Loucy (cell line): ENCODE data around the gene USO1.

Experiments
- H2AFZ ChIP-seq: fragments of 200-600 bp; sonication (generic); 2 replicates; pipeline ENCODE4 v1.6.0; 2016; ENCODE audit warnings: antibody characterized with exemption, mild to moderate bottlenecking, low read length, moderate library complexity
- H3F3A ChIP-seq: fragments of 200-600 bp; 2 replicates; pipeline ENCODE4 v1.6.0; 2016; ENCODE audit warnings: antibody characterized with exemption, low read depth, mild to moderate bottlenecking
- H3K27me3 ChIP-seq: fragments of 200-600 bp; sonication (generic); 2 replicates; pipeline ENCODE4 v1.6.1; 2014; ENCODE audit warnings: low read length, mild to moderate bottlenecking; ENCODE audit not compliant: insufficient read depth, poor library complexity, severe bottlenecking
- H3K36me3 ChIP-seq: fragments of 200-600 bp; sonication (generic); 2 replicates; pipeline ENCODE4 v1.6.1; 2016; ENCODE audit warnings: low read length; ENCODE audit not compliant: insufficient read depth
- H3K4me1 ChIP-seq: fragments of 200-600 bp; sonication (generic); 2 replicates; pipeline ENCODE4 v1.5.1; 2014; ENCODE audit warnings: low read length, mild to moderate bottlenecking; ENCODE audit not compliant: insufficient read depth, poor library complexity, severe bottlenecking
- H3K4me2 ChIP-seq: fragments of 200-600 bp; sonication (generic); 2 replicates; pipeline ENCODE4 v1.6.0; 2014; ENCODE audit warnings: antibody characterized with exemption, low read length, low read depth, mild to moderate bottlenecking; ENCODE audit not compliant: poor library complexity, severe bottlenecking
- H3K4me3 ChIP-seq: fragments of 200-600 bp; sonication (generic); 2 replicates; pipeline ENCODE4 v1.5.1; 2014; ENCODE audit warnings: low read length, mild to moderate bottlenecking, mixed read lengths; ENCODE audit not compliant: poor library complexity, severe bottlenecking
- H3K79me2 ChIP-seq: fragments of 200-600 bp; sonication (generic); 2 replicates; pipeline ENCODE4 v1.6.1; 2014; ENCODE audit warnings: low read length; ENCODE audit not compliant: insufficient read depth
- H3K9ac ChIP-seq: fragments of 200-600 bp; sonication (generic); 2 replicates; pipeline ENCODE4 v1.6.0; 2014; ENCODE audit warnings: mild to moderate bottlenecking, low read depth, low read length, moderate library complexity; ENCODE audit not compliant: poor library complexity, severe bottlenecking
- H3K9me2 ChIP-seq: fragments of 200-600 bp; sonication (generic); replicated peaks from 2 replicates; pipeline ENCODE4 v1.6.1; 2016; ENCODE audit warnings: low read depth, low read length, mixed read lengths
- H3K9me3 ChIP-seq: fragments of 200-600 bp; sonication (generic); 2 replicates; pipeline ENCODE4 v1.6.1; 2014; ENCODE audit warnings: mild to moderate bottlenecking, antibody characterized with exemption, low read length, low read depth; ENCODE audit not compliant: insufficient read depth
- H4K20me1 ChIP-seq: fragments of 200-600 bp; sonication (generic); 2 replicates; pipeline ENCODE4 v1.6.0; 2014; ENCODE audit warnings: antibody characterized with exemption, low read length, mild to moderate bottlenecking; ENCODE audit not compliant: insufficient read depth, poor library complexity, severe bottlenecking
- CTCF ChIP-seq: fragments of 200-600 bp; sonication (generic); conservative IDR thresholded peaks from 2 replicates; pipeline ENCODE4 v1.5.1; 2014; ENCODE audit warnings: mild to moderate bottlenecking, antibody characterized with exemption, low read length
- EZH2phosphoT487 ChIP-seq: fragments of 200-600 bp; IDR thresholded peaks from 2 replicates; pipeline ENCODE4 v1.6.1; 2018; ENCODE audit warnings: antibody characterized with exemption, mild to moderate bottlenecking, moderate library complexity, borderline replicate concordance

USO1 gene

GRCh38 chr4:75822416-75822815, 98.0 kb downstream of the USO1 start:
- no peak for TF ChIP-seq CTCF
- TF ChIP-seq EZH2phosphoT487, result no peak
- no peak overlapping the region for H3K9ac ChIP-seq
- H3K9me3 ChIP-seq, result no peaks in the 10 kb centered on the region
- H3K4me3 ChIP-seq, result no peak overlapping the region
- H3K9me2 ChIP-seq, result no peaks in the 10 kb centered on the region
- no peaks in the 10 kb centered on the region for H4K20me1 ChIP-seq
- H3K36me3 ChIP-seq, result no peaks in the 10 kb centered on the region
- no peaks in the 10 kb centered on the region for H3K27me3 ChIP-seq
- no peak overlapping the region for H2AFZ ChIP-seq
- H3K4me2 ChIP-seq, result no peak overlapping the region
- H3K4me1 ChIP-seq, result no peaks in the 10 kb centered on the region
- H3F3A ChIP-seq, result no peaks in the 10 kb centered on the region
- no peaks in the 10 kb centered on the region for H3K79me2 ChIP-seq

GRCh38 chr4:75823812-75824211, 99.4 kb downstream of the USO1 start:
- Histone ChIP-seq H3K9me2 (no peaks in the 10 kb centered on the region), H3K36me3 (no peaks in the 10 kb centered on the region), H3K4me1 (no peaks in the 10 kb centered on the region), H3K79me2 (no peaks in the 10 kb centered on the region), H3K9me3 (no peaks in the 10 kb centered on the region), H3F3A (no peaks in the 10 kb centered on the region), H4K20me1 (no peaks in the 10 kb centered on the region), H3K9ac (no peak overlapping the region), H3K4me2 (no peak overlapping the region), H2AFZ (peak overlapping the region; percentile 1; the same call in 1 of the 2 replicates), H3K4me3 (no peak overlapping the region), H3K27me3 (no peaks in the 10 kb centered on the region)
- TF ChIP-seq EZH2phosphoT487 (no peak), CTCF (no peak)

GRCh38 chr4:75830906-75831305, 106.5 kb downstream of the USO1 start:
- Histone ChIP-seq H4K20me1 (no peaks in the 10 kb centered on the region), H3K9me2 (no peaks in the 10 kb centered on the region), H3K9me3 (no peaks in the 10 kb centered on the region), H3K9ac (no peak overlapping the region), H3K4me3 (no peak overlapping the region), H3K27me3 (no peaks in the 10 kb centered on the region), H3F3A (no peaks in the 10 kb centered on the region), H3K4me1 (no peaks in the 10 kb centered on the region), H3K4me2 (no peak overlapping the region), H3K36me3 (no peaks in the 10 kb centered on the region), H2AFZ (no peak overlapping the region), H3K79me2 (no peaks in the 10 kb centered on the region)
- TF ChIP-seq EZH2phosphoT487, result no peak
- no peak for TF ChIP-seq CTCF
